Mammary epithelial cell (primary cell): ENCODE data around the gene PHYKPL.

ENCODE experiments used
- CTCF ChIP-seq, 2 donors: IDR thresholded peaks in 1 of 2; conservative IDR thresholded peaks in 1 of 2; 2 replicates each; pipeline ENCODE4 v1.5.1; 2011 to 2012; ENCODE audit warnings: inconsistent platforms in 2 of 2, low read length in 2 of 2, mild to moderate bottlenecking in 2 of 2, control low read depth in 1 of 2, low read depth in 1 of 2; ENCODE audit not compliant: insufficient read depth in 1 of 2; ENCODE audit errors: extremely low read depth in 1 of 2
- EZH2 ChIP-seq: IDR thresholded peaks from 2 replicates; pipeline ENCODE4 v1.6.1; 2012; ENCODE audit warnings: low read length, inconsistent platforms, borderline replicate concordance

GRCh38 chr5:178277866-178278265 is 45.3 kb upstream of the PHYKPL start:
- TF ChIP-seq CTCF (conservative IDR thresholded peaks at IDR 0.05 in 1 of 2, IDR thresholded peaks at IDR 0.05 in 1 of 2; ENCODE audit: extremely low read depth in 1 of 2, insufficient read depth in 1 of 2, low read depth in 1 of 2, low read length in 2 of 2) (no peak), EZH2 (no peak)
